Retinal pigment epithelial cell (primary cell): Measurements from ENCODE around the gene C1orf174.

Experiments used
- DNase-seq: peaks from one replicate; pipeline ENCODE4 v3.0.0-alpha.2; 2010; ENCODE audit warnings: low read depth
- H3K4me3 ChIP-seq: 2 replicates; pipeline ENCODE4 v1.5.1; 2011; ENCODE audit warnings: mild to moderate bottlenecking, low read length, control low read depth, moderate library complexity
- CTCF ChIP-seq: conservative IDR thresholded peaks from 2 replicates; pipeline ENCODE4 v1.5.1; 2011; ENCODE audit warnings: low read depth, low read length, control low read depth, inconsistent platforms

Gene C1orf174

GRCh38 chr1:3879099-3879498 lies 21.0 kb downstream of the C1orf174 start:
- no peak for TF ChIP-seq CTCF
- no peak for DNase-seq
- H3K4me3 ChIP-seq, result no peak overlapping the region

- H3K4me3 ChIP-seq, result no peak overlapping the region
- DNase-seq, result no peak
- TF ChIP-seq CTCF, result no peak
Observed at GRCh38 chr1:3876716-3877115, 23.4 kb downstream of the C1orf174 start.

GRCh38 chr1:3874736-3875135 lies 25.3 kb downstream of the C1orf174 start:
- no peak for DNase-seq
- no peak overlapping the region for H3K4me3 ChIP-seq
- no peak for TF ChIP-seq CTCF

- no peak overlapping the region for H3K4me3 ChIP-seq
- no peak for TF ChIP-seq CTCF
- DNase-seq, result no peak
Observed at GRCh38 chr1:3872546-3872945, 27.5 kb downstream of the C1orf174 start.

- H3K4me3 ChIP-seq, result no peak overlapping the region
- no peak for DNase-seq
- no peak for TF ChIP-seq CTCF
Observed at GRCh38 chr1:3871451-3871805, 28.6 kb downstream of the C1orf174 start.

- H3K4me3 ChIP-seq, result no peak overlapping the region
- no peak for TF ChIP-seq CTCF
- no peak for DNase-seq
Observed at GRCh38 chr1:3869751-3870301, 30.2 kb downstream of the C1orf174 start.

GRCh38 chr1:3868464-3869006 lies 31.5 kb downstream of the C1orf174 start:
- H3K4me3 ChIP-seq, result no peak overlapping the region
- no peak for DNase-seq
- TF ChIP-seq CTCF, result no peak
